Hippocampal formation (tissue), 2 donors: ENCODE results near the gene DCAF6.
"Not testable (repeated sequence)": the region's sequence is repeated elsewhere in the genome, so short reads cannot be mapped to it uniquely, and the experiment has no call there.

Source experiments
- DNase-seq, 2 donors: peaks; one replicate each; lab custom pipeline; 2025; lab: John Stamatoyannopoulos, UW

The DCAF6 gene

GRCh38 chr1:167936068-167936929 is at the start of gene DCAF6:
TSS of gene DCAF6 (plus strand) at chr1:167936683. CDS start at chr1:167936912, 229 bp downstream.
- DNase-seq = peak; percentile 94 to 99

- DNase-seq = not testable (repeated sequence)
These were observed 49.3 kb upstream of the DCAF6 start for GRCh38 chr1:167887187-167887586.

GRCh38 chr1:167890400-167890799 is 46.1 kb upstream of the DCAF6 start:
- DNase-seq = no peak

GRCh38 chr1:167893798-167894197 is 42.7 kb upstream of the DCAF6 start:
- no peak for DNase-seq

GRCh38 chr1:167898578-167899222 is 37.8 kb upstream of the DCAF6 start:
- no peak for DNase-seq

- no peak for DNase-seq
These were observed 37.2 kb upstream of the DCAF6 start for GRCh38 chr1:167899253-167899681.

GRCh38 chr1:167900907-167901306 is 35.6 kb upstream of the DCAF6 start:
- DNase-seq = no peak

GRCh38 chr1:167904652-167905130 is 31.8 kb upstream of the DCAF6 start:
- DNase-seq = no peak

GRCh38 chr1:167905182-167905581 is 31.3 kb upstream of the DCAF6 start:
- DNase-seq = no peak

- DNase-seq = no peak
These were observed 30.8 kb upstream of the DCAF6 start for GRCh38 chr1:167905671-167906070.

GRCh38 chr1:167909691-167910180 is 26.7 kb upstream of the DCAF6 start:
- DNase-seq = no peak

- no peak for DNase-seq
These were observed 26.0 kb upstream of the DCAF6 start for GRCh38 chr1:167910530-167910929.

GRCh38 chr1:167911413-167911812 is 25.1 kb upstream of the DCAF6 start:
- no peak for DNase-seq

- no peak for DNase-seq
These were observed 24.2 kb upstream of the DCAF6 start for GRCh38 chr1:167912294-167912693.

- no peak for DNase-seq
These were observed 22.5 kb upstream of the DCAF6 start, which contains the start of gene ADCY10 for GRCh38 chr1:167913895-167914496. TSS of gene ADCY10 (minus strand) at chr1:167914134. CDS start at chr1:167905140, 8,994 bp downstream.

GRCh38 chr1:167915569-167915968 is 20.9 kb upstream of the DCAF6 start:
- DNase-seq = no peak

GRCh38 chr1:167916766-167917511 is 19.5 kb upstream of the DCAF6 start:
- no peak for DNase-seq

- DNase-seq = no peak
These were observed 14.5 kb upstream of the DCAF6 start for GRCh38 chr1:167922023-167922422.

- DNase-seq = no peak
These were observed 13.8 kb upstream of the DCAF6 start for GRCh38 chr1:167922611-167923074.

GRCh38 chr1:167923324-167924056 is 13.0 kb upstream of the DCAF6 start:
- no peak for DNase-seq

GRCh38 chr1:167924102-167924501 is 12.4 kb upstream of the DCAF6 start:
- no peak for DNase-seq
